Activated T-cell treated with anti-CD3 and anti-CD28 coated beads for 1 hour (primary cell): Measurements from ENCODE around the gene PLCB1.

ENCODE experiments used
- DNase-seq: peaks from one replicate; pipeline ENCODE4 v3.0.0-alpha.2; 2020; ENCODE audit warnings: low read depth

Gene PLCB1

DNA sequence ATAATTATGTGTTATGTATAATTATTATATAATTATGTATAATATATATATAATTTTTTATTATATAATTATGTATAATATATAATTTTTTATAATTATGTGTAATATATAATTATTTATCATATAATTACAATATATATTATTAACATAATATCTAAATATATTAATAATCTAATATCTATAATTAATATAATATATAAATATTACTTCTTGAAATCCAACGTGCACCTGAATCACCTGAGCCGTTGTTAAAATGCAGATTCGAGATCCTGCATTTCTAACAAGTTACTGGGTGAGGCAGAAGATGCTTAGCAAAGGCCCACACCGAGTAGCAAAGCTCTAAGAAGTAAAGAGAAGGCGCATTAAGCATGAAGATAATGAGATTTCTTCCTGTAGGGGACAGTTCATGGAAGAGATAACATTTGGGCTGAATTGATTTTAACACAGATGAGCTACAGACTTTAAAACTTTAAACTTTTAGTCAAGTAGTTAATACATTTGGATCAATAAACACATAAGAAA is 530.4 kb downstream of the PLCB1 start:
- no peak for DNase-seq

DNA sequence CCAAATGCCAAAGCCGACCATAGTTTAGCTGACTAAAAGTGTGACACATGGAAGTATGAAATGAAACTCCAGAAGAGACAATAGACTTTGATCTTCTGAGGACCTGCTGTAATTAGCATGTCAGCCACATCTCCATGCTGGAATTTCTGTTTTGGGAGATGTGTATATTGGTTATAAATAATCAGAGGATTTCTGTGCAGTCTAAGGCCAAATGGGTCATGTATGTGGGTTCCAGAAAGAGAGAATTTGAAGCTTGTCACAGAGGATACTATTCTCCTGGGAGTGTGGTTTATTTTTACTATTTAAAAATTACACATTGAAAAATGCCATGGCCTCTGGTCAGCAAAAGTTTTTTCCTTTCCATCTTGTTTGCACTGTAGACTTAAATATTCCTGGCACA is 531.4 kb downstream of the PLCB1 start:
- no peak for DNase-seq

DNA sequence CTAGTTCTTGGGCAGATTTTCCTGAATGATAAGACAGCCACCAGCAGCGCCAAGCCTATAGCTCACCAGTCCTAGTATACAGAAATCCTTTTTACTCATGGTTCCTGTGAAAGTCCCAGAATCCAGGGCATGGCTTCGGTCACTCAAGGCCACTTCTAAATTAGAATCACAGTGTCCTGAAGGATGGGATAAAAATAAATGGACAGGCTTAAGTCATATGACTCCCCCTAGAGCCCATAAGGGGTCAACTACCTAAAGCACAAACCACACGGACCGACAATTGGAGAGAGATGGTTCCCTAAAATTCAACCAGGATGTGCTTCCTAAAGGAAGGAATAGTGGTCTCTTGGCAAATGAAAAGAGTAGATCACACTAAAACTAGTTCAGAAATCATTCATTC is 532.7 kb downstream of the PLCB1 start:
- DNase-seq: no peak

DNA sequence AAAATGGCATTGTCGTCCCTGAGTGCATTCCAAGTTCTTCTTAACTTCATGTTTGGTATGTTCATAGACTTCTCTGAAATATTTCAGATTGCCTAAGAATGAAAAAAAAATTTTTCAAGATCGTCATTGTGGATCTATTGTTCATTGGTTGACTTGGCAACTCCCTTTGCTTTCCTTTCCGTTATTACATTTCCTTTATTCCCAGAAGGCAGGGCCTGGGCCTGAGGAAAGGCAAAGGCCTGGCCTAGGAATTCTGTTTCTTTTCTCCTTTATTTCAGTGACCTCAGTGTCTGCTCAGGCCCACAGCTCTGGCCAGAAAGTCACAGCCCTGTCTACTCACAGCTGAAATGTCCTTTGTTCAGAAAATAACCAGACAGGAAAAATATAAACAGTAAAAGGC is 535.2 kb downstream of the PLCB1 start:
- DNase-seq: no peak

DNA sequence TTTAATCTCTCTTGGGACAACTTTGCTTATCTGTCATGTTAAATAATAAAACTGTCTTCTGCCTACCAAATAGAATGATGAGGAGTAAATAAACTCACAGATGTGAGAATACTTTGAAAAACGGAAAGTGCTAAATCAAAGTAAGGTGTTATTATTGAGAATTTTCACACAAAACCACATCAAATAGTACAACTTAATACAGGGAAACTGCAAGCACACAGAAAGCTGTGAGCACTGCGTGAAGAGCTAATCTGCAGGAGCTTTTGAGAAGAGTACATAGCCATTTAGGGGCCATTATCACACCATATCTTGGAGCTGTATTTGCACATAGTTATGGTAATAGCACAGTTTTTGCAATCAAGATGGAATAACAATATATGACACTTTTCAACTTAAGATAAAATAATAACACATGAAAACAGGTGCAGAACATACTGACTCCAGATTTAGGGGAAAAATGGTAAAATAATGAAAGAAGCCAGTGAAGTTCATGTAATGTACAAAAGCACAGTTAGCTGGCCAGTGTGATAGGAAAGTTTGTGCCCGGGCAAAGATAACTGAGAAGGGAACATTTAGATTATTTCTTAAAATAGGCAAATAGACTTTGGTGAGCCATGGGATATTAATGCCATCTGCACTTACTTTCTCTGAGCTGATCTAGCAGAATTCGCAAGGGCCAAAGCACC is 538.3 kb downstream of the PLCB1 start:
- no peak for DNase-seq

DNA sequence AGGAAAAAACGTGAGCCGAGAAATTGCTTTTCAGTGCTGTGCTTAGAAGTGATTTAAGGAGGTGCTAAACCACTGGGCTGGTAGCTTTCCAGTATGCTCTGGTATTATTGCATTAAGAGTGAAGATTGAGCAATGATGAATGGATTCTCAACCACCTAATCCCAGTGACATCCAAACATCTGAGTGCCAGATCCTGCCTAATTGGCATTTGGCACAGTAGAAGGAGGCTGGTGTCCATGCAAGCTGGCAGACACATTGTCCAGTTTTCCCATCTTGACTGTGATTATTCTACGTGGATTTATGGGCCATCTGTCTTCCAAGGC is 538.8 kb downstream of the PLCB1 start:
- DNase-seq: no peak

DNA sequence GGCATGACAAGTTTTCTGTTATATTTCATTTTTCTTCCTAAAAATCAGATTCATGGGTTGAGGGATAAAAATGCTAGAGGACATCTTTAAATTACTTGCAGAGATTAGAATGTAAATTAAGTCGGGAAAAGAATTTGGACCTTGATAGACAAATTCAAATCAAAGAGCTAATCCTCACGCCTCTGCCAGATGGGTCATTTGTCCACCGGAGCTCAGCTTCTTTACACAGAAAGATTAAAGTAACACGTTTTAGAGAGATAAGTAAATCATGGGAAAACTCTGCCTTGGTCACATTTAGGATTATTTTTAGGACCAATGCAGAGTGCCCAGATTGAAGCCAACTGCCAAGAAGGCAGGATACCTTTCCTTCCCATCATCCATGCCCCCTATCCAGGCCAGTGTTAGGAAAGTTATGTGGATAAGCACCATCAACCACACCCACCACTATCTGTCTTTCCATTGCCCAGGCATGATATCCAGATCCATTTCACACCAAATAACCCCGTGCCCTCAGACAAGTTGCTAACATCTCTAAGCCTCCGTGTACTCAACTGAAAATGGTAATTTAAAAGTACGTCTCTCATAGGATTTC is 539.4 kb downstream of the PLCB1 start:
- no peak for DNase-seq

DNA sequence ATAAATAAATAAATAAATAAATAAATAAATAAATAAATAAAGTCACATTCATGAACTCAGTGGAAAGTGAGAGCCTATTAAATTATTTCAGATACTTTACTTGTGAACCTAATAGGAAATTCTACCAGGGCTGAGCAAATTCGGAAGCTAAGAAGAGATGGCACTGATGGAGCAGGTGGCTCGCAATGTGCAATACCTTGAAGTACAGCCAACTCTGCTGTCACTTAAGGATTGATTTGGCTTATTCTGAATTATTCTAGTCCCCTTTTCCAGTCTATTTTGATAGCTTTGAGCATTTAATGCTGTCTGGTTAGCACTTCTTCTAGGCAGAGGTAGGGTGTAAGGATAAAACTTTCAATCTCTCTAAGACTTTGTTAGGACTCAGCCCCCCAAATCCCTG is 541.0 kb downstream of the PLCB1 start:
- DNase-seq: no peak

DNA sequence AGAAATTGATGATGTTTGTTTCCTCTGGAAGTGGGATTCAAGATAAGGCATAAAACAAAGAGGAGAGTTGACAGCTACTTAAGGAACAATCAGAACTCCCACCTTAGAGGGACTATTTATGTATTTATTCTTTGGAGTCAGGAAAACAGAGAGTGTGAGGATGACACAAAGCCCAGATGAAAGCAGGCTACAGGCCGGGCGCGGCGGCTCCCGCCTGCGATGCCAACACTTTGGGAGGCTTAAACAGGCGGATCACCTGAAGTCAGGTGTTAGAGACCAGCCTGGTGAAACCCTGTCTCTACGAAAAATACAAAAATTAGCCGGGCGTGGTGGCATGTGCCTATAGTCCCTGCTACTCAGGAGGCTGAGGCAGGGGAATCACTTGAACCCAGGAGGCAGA is 543.8 kb downstream of the PLCB1 start:
- DNase-seq: no peak

DNA sequence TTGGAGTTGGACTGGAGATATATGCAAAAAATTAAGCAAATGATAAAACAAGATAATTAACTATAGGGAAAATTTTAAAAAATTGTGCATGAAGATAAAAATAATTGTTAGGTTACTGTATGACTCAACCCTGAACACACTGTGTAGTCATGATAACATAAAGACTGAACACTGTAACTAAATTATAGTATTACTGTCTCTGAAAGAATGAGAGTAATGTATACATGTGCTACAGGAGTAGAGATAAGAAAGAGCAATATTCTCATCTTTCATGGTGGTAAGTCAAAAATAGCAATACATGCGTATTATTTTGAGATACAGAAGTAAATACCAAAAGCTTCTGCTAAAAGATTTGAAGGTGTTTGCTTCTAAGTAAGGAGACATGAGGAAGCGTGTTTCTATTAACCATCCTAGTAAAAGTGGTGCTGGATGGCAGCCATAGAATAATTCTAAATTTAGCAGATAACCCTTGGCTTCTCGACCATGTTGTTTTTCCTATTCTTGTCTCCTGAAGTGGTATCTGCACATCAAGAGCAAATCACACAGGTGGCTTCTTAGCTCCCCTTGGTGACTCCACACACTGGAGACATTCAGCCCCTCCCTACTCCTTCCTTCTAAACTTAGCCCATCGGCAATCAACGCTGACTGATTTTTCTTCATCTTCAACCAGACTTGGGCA is 546.2 kb downstream of the PLCB1 start:
- no peak for DNase-seq

DNA sequence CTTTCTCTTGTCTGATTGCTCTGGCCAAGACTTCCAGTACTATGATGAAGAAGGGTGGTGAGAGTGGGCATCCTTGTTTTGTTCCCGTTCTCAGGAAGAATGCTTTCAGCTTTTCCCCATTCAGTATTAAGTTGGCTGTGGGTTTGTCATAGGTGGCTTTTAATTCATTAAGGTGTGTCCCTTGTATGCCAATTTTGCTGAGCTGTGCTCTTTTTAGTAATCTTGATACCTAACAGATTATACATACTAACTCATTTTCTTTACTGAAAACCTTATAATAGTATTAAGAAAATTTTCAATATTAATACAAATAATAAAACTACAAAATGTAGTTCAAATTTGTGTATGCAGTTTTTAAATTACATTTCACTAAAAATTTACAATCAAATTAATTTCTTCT is 557.3 kb downstream of the PLCB1 start:
- no peak for DNase-seq

DNA sequence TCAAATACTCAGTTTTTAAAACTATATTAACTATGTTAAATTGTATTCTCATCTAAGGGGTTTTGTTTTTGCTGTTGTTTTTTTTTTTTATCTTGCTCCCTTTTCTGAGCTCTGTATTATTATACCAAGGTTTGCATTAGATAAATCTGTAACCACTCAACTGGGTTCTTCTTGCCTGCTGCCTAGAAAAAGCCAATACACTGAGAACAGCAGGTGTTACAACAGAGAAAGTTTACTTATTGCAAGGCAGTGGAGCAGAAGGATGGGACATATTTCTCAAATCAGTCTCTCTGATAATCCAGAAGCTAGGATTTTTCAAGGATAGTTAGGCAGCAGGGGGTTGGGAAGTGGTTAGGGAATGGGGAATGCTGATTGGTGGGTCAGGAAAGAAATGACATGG is 558.0 kb downstream of the PLCB1 start:
- DNase-seq: no peak

DNA sequence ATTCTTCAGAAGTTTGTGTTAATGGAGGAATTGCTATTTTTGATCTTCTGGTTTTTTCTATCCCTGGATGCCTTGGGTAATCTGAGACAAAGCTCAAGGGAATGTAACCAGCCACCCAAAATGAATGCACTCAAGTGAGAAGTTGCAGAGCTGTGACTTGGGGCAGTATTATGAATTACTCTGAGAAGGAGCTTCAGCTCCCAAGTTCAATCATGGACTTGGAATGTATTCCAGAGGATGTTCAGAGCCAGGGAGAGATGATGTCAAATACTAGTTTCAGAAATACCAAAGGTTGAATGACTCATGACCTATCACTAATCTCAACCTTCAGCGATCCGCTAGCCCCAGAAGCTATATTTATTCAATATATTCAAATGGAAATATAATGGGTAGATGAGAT is 561.6 kb downstream of the PLCB1 start:
- no peak for DNase-seq

DNA sequence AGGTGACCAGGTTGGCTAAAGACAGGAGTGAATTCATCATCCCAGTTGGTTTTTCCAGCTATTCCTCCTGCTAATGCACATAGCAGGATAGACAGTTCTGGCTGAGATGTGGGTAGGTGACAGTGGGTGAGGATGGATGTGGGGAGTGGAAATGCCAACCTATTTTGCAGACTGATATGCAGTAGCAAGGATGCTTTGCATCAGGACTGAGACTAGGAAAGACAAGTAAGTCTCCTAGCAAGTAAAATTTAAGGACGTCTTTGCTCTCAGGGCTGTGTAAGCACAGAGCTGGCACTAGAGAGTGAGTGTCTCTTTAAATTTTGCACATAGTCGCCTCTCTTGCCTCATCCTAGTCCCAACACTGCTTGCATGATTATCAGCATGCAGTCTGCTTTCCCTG is 568.7 kb downstream of the PLCB1 start:
- DNase-seq: no peak

DNA sequence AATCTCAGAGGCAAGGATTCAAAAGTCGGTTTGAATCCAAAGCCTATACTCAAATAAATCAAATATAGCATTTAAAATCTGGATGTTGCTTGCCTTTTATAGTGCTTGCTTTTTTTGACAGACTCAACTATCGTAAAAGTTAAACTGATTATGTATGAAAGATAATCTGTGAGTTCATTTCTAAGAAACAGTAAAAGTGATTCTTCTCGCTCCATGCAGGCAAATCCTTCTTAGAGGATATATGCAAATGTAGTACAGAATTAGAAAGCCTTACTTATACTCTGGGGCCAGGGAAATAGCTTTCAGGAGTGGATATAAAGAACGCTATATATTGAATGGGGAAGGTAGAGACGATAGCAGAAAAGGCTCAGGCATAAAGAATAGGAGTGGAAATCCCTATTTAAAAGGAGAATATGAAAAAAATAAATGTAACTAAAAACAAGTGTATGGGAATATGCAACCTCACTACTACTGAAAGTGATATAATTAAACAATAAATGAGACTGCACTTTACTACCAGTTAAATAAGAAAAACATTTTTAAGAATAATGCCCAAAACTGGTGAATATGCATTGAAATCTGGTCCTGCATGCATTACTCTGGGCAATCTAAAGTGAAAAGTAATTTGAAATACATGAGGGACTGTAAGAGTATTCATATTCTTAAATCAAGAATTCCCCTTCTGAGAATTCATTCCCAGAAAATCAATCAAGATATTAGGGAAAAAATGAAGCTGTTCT is 575.1 kb downstream of the PLCB1 start:
- no peak for DNase-seq

DNA sequence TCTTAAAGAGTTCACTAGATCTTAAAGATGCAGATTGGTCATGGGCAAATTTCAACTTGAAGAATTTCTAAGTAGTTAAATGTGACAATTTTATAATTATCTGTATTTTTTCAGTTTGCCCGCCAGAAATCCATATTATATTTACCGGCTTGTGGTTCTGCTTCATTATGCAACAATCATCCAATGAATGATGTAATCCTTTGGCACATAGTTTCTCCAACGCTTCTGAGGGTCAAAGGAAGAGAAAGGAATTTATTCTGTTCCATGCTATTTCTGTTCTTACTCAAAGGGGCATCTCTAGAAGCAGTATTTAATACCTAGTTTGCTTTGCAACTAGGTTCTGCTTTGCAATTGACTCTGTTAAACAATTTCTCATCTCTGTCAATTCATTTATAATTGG is 577.6 kb downstream of the PLCB1 start:
- DNase-seq: no peak

DNA sequence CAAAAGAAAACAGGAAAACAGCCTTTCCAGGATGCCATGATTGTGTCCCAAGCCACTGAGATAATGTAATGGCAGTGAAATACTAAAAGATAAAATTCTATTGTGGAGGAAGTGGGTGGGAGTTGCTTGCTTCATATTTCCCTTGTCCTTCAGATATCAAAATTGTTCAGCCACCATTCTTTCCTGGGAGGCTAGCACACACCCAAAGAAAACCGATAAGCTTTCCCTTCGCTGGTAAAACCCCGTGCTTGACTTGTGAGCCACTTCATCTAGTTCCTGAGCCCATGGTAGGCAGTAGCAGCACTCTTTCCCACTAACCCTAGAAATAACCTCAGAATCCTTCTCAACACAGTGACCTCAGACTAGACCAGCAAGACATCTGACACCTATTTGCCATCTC is 579.4 kb downstream of the PLCB1 start:
- DNase-seq: no peak

DNA sequence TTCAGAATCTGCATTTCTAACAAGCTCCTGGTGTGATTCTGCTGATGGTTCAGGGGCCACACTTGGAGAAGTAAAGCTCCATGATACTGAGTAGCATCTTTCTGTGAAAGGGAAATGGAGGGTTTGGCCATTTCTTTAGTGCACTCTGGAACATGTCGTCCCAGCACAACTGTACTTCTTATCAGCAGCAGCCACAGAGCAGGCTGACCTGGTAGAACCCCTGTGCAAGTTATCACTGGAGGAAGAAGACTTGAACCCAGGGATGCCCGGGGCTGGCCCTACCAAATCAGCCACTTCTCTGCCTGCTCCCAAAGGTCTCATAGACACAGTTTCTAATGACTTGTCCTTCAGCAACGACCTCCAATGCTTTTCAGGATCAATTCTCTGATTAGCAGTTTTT is 582.1 kb downstream of the PLCB1 start:
- DNase-seq: no peak

DNA sequence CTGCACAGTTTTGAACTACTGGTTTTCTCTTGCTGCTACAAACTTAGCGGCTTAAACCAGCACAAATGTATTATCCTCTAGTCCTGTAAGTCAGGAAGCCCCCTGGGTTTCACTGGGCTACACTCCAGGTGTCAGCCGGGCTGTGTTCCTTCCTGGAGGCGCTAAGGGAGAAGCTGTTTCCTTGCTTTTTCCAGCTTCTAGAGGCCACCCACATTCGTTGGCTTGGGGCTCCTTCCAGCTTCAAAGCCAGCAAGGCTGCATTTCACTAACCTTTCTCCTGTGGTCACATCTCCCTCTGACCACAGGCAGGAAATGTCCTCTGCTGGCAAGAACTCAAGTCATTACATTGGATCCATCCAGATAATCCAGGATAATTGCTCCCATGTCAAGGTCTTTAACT is 586.2 kb downstream of the PLCB1 start:
- no peak for DNase-seq

DNA sequence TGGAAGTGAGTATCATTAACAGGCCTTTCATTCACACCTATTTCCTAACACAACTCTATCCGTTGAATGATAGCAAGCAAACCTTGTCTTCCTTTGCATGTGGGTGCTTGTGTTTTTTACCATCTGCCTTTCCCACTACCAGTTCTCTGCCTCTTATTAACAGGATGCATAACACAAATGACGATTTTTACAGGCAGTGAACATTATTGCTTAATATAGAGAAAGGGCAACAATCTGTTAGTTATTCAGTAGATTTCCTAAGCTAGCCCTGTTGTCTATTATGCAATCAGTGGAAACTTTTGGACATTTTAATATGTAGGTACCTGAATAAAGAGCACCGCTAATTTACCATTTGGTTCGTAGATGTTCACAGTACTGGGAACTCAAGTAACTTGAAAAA is 588.0 kb downstream of the PLCB1 start:
- no peak for DNase-seq

DNA sequence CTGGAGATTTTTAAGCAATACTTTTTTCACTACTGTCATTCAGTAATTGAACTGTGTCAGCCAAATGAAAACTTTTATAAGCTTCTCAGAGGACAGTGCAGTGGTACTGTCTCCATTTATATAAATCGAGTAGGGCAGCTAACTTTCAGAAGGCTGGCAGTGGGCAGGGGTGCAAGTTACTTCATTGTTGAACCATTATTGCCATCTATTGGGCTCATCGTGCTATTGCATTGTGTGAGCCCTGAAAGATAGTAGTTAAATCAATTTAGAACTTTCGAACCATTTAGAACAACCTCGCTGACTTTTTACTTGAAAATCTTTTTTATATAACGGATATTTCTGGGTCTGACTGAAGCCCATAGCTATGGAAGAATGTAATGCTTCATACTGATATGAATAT is 589.0 kb downstream of the PLCB1 start:
- no peak for DNase-seq

DNA sequence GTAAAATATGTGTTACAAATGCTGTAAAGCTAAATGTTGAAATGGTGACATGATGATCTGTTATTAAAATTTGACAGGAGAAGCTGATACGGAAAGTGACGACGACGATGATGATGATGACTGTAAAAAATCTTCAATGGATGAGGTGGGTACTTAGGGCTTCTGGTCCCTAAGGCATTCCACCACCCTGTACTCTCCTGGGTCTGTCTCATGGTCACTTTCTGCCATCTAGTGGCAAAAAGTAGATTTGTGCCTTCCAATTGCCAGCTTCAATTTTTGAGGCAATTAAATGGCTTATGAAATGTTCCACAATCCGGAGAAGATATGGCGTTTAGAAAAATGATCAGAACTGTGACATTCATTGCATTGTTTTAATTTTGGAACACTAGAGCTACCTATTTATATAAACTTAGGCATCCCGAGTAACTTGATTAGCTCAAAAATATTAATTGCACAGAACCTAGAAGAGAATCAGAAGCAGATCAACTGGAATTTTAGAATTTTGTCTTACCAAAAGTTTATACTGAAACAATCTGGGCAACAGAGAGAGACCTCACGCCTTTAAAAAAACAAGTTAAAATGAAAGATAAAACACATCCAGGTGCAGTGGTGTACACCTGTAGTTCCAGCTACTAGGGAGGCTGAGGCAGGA is 590.3 kb downstream of the PLCB1 start:
- DNase-seq: no peak

DNA sequence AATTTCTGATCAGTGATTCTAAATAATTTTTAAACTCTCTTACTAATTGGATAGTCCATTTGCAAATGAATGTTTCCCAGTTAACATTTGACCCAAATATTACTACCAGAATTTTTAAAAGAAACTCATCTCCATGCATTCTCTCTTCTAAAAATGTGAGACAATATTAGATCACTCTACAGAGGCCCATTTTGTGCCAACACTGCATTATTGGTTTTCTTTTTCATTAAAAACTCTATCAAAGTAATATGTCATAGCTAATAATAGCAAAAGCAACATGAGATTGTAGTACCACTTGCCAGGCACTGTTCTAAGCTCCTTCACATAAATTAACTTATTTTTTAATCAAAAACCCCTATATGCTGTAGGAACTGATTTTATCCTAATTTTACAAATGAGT is 591.2 kb downstream of the PLCB1 start:
- DNase-seq: no peak
